RWPE1 (cell line): ENCODE data around the gene CSF1R.

Source experiments
- CTCF ChIA-PET: fragments of 350-600 bp; sonication (Branson Sonifier 250); formaldehyde crosslinking; extraction: SDS; loops from one replicate; lab custom pipeline; 2021; lab: Yijun Ruan, JAX
- POLR2A ChIA-PET: fragments of 400-600 bp; formaldehyde crosslinking; extraction: SDS; loops from one replicate; lab custom pipeline; 2020; ENCODE audit warnings: antibody characterized with exemption; ENCODE audit not compliant: low non-redundant PET; lab: Yijun Ruan, JAX
- DNase-seq: peaks from one replicate; pipeline ENCODE4 v3.0.0; 2012; ENCODE audit warnings: low spot score
- H3K27ac ChIP-seq: fragments of 450-650 bp; 2 replicates; pipeline ENCODE4 v1.5.1; 2017
- TF ChIP-seq, protein P1 (sequence below): fragments of 450-650 bp; conservative IDR thresholded peaks from 2 replicates; pipeline ENCODE4 v1.5.1; 2017; ENCODE audit warnings: low read depth, mild to moderate bottlenecking

Gene CSF1R

DNA sequence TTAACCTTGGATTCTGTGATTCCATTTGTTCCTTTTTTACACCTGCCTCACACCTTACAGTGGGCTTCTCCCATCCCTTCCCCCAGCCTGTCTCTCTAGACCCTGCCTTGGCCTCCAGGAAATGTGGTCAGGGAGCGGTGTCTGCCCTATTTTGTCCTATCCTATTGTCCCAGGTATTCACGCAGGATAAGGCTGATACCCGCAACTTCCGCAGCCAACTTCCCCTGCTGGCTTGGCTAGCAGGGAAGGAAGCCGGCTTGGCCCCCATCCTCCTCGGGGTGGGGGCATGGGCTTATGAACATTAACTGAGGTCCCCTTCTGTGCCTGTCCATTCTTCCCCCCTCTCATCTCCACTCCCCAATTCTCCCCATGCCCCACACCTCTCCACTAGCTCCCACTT is 3.5 kb downstream of the CSF1R start:
- ChIA-PET POLR2A (no interaction called here), CTCF (no interaction called here)
- no peak for DNase-seq
- no peak overlapping the region for H3K27ac ChIP-seq
- TF ChIP-seq, protein P1, sequence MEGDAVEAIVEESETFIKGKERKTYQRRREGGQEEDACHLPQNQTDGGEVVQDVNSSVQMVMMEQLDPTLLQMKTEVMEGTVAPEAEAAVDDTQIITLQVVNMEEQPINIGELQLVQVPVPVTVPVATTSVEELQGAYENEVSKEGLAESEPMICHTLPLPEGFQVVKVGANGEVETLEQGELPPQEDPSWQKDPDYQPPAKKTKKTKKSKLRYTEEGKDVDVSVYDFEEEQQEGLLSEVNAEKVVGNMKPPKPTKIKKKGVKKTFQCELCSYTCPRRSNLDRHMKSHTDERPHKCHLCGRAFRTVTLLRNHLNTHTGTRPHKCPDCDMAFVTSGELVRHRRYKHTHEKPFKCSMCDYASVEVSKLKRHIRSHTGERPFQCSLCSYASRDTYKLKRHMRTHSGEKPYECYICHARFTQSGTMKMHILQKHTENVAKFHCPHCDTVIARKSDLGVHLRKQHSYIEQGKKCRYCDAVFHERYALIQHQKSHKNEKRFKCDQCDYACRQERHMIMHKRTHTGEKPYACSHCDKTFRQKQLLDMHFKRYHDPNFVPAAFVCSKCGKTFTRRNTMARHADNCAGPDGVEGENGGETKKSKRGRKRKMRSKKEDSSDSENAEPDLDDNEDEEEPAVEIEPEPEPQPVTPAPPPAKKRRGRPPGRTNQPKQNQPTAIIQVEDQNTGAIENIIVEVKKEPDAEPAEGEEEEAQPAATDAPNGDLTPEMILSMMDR = no peak

DNA sequence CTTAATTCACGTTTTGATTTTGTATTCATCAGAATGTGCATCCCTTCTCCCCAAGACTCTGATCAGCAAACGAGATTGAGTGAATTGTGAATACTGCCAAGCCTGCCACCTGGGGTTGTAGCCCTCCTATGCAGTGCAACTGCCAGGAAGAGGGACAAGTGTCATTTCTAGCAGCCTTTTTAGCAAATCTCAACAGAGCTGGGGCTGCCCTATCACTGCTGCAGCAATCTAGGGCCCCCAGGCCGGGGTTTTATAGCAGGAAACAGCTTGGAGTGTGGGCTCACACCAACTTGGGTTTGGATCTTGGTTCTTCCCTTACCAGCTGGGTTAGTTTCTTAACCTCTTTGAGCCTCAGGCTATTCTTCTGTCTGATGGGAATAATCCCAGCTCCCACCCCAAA is 4.0 kb downstream of the CSF1R start:
- TF ChIP-seq, protein P1 = no peak
- no peak for DNase-seq
- H3K27ac ChIP-seq = no peak overlapping the region
- POLR2A ChIA-PET = no interaction called here
- CTCF ChIA-PET = no interaction called here

DNA sequence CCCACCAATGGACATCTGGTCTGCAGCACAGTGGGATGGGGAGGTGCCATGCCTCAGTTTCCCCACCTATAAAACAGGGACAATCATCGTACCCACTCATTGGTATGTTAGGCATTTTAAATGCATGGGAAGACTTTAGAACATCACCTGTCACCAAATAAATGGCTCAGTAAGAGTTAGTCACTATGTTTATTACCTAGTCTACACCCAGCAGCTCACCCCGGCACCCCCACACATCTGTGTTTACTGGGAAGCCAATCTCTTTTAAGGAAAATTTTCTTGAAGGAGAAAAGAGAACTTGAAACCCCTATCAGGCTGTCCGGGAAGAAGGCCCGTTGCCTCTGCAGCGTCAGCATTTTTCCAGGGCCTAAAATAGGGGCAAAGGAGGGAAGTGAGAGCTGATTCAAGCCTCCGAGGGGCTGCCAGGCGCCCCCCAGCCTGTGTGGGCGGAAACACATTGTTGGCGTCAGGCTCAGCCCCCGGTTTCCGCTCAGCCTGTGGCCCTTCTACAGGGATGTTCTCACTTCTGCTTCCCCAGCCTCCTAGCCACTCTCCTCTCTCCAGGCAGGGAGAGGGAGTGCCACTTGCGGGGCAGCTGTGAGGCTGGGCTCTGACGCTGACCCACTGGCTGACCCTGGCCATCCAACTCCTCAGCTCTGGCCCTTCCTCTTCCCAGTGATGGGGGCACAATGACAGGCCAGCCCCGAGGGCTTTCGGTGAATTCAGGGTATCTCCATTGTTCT is 4.6 kb downstream of the CSF1R start:
- H3K27ac ChIP-seq = no peak overlapping the region
- ChIA-PET POLR2A (no interaction called here), CTCF (interaction anchor here (0.6 kb wide), 1 partner anchor 103 kb away, joined by 3 read pairs; no protein-coding TSS in a partner anchor)
- TF ChIP-seq, protein P1 = no peak
- no peak for DNase-seq

DNA sequence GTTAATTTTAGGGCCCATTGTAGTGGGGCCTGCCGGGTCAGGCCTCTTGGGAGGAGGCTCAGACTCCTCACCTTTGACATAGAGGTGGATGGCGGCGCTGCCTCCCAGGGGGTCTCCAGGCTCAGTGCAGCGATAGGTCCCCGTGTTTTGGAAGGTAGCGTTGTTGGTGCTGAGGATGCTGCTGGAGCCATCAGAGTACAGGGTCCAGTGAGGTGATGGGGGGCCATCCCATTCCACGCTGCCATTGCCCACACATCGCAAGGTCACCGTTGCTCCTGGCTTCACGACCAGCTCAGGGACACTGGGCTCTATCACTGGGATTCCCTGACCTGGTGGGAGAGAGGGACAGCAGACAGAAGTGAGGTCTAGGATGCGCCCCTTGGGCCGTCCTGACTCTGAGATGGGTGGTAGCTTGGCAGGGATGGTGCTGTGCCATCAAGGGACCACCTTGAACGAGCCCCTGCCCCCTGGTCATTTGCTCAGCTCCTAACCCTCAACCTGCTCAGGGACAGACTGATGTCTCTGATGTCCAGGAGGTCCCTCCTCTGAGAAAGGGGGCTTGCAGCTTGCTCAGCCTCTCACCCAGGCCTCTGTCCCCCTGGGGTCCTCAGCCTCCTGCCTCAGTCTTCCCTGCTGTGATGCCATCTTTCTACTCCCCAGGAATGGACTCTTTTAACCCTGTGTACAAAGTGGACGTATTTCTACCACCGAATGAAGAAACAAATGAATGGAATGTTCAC is 5.5 kb downstream of the CSF1R start:
- no peak for DNase-seq
- CTCF ChIA-PET = interaction anchor here (0.6 to 1.1 kb wide), 3 partner anchors 10 to 102 kb away, joined by 3 read pairs; no protein-coding TSS in a partner anchor
- no peak overlapping the region for H3K27ac ChIP-seq
- TF ChIP-seq, protein P1 = no peak
- POLR2A ChIA-PET = no interaction called here

DNA sequence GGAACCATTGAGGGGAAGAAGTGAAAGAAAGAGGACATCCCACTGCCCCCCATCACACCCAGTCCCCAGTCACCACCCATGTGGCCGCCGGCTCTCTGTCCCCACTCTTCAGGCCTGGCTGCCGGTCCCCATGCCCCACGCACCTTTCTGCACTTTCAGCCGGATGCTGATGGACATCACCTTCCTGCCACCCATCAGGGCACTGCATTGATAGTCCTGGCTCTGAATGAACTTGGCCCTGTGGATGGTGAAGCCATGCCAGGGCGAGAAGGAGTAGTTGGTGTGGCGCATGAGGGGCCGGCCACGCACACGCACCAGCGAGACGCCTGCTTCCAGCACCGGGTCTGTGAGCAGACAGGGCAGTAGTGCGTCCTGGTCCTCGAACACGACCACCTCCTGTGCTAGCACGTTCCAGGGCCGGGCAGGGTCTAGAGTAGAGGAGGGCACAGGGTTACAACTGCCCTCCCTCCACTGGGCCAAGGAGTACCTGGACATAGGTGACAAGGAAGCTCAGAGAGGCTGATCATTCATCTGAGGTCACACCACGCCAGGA is 6.4 kb downstream of the CSF1R start:
- DNase-seq = no peak
- no peak overlapping the region for H3K27ac ChIP-seq
- ChIA-PET POLR2A (no interaction called here), CTCF (interaction anchor here (1.1 kb wide), 1 partner anchor 90 kb away, joined by 3 read pairs; no protein-coding TSS in a partner anchor)
- TF ChIP-seq, protein P1 = no peak
